Ishikawa (cell line): Measurements from ENCODE around the gene PTPRN2.

ENCODE experiments used
- CEBPB ChIP-seq: IDR thresholded peaks from 2 replicates; pipeline ENCODE4 v1.6.1; 2012
- CREB1 ChIP-seq: IDR thresholded peaks from 2 replicates; pipeline ENCODE4 v1.6.1; 2012; ENCODE audit warnings: low read depth
- EGR1 ChIP-seq: IDR thresholded peaks from 2 replicates; pipeline ENCODE4 v1.6.1; 2012
- EP300 ChIP-seq: IDR thresholded peaks from 2 replicates; pipeline ENCODE4 v1.6.1; 2012; ENCODE audit warnings: borderline replicate concordance
- FOXM1 ChIP-seq: IDR thresholded peaks from 2 replicates; pipeline ENCODE4 v1.6.1; 2012; ENCODE audit warnings: low read depth, borderline replicate concordance
- NFIC ChIP-seq: IDR thresholded peaks from 2 replicates; pipeline ENCODE4 v1.6.1; 2012
- RAD21 ChIP-seq: IDR thresholded peaks from 2 replicates; pipeline ENCODE4 v1.6.1; 2012; ENCODE audit warnings: low read depth
- TAF1 ChIP-seq: IDR thresholded peaks from 2 replicates; pipeline ENCODE4 v1.6.1; 2012; ENCODE audit warnings: low read depth, mild to moderate bottlenecking
- TEAD4 ChIP-seq: IDR thresholded peaks from 2 replicates; pipeline ENCODE4 v1.6.1; 2012
- YY1 ChIP-seq: IDR thresholded peaks from 2 replicates; pipeline ENCODE4 v1.6.1; 2012; ENCODE audit warnings: low read depth
- ZBTB7A ChIP-seq: IDR thresholded peaks from 2 replicates; pipeline ENCODE4 v1.6.1; 2012; ENCODE audit warnings: low read depth
- TF ChIP-seq, protein P1 (sequence below): IDR thresholded peaks from 2 replicates; pipeline ENCODE4 v1.6.1; 2012
- TF ChIP-seq, protein P2 (sequence below): IDR thresholded peaks from 2 replicates; pipeline ENCODE4 v1.6.1; 2012
- TF ChIP-seq, protein P3 (sequence below): IDR thresholded peaks from 2 replicates; pipeline ENCODE4 v1.6.1; 2012; ENCODE audit warnings: low read depth, mild to moderate bottlenecking

DNA sequence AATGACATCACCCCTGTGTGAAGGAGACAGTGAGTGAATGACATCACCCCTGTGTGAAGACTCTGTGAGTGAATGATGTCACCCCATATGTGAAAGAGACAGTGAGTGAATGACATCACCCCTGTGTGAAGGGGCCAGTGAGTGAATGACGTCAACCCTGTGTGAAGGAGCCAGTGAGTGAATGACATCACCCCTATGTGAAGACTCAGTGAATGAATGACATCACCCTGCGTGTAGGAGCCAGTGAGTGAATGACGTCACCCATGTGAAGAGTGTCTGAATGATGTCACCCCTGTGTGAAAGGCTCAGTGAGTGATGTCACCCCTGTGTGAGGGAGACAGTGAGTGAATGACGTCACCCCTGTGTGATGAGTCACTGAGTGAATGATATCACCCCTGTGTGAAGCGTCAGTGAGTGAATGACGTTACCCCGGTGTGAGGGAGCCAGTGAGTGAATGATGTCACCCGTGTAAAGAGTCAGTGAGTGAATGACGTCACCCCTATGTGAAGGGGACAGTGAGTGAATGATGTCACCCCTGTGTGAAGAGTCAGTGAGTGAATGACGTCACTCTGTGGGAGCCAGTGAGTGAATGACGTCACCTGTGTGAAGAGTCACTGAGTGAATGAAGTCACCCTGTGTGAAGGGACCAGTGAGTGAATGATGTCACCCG, 478.1 kb downstream of the PTPRN2 start:
- TF ChIP-seq YY1 (no peak), EP300 (no peak), RAD21 (no peak), TAF1 (no peak), NFIC (no peak), CEBPB (no peak), EGR1 (no peak), FOXM1 (no peak), ZBTB7A (no peak), TEAD4 (no peak), CREB1 (no peak)
- TF ChIP-seq, protein P1, sequence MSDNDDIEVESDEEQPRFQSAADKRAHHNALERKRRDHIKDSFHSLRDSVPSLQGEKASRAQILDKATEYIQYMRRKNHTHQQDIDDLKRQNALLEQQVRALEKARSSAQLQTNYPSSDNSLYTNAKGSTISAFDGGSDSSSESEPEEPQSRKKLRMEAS, result no peak
- TF ChIP-seq, protein P2, sequence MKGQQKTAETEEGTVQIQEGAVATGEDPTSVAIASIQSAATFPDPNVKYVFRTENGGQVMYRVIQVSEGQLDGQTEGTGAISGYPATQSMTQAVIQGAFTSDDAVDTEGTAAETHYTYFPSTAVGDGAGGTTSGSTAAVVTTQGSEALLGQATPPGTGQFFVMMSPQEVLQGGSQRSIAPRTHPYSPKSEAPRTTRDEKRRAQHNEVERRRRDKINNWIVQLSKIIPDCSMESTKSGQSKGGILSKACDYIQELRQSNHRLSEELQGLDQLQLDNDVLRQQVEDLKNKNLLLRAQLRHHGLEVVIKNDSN, result no peak
- TF ChIP-seq, protein P3, sequence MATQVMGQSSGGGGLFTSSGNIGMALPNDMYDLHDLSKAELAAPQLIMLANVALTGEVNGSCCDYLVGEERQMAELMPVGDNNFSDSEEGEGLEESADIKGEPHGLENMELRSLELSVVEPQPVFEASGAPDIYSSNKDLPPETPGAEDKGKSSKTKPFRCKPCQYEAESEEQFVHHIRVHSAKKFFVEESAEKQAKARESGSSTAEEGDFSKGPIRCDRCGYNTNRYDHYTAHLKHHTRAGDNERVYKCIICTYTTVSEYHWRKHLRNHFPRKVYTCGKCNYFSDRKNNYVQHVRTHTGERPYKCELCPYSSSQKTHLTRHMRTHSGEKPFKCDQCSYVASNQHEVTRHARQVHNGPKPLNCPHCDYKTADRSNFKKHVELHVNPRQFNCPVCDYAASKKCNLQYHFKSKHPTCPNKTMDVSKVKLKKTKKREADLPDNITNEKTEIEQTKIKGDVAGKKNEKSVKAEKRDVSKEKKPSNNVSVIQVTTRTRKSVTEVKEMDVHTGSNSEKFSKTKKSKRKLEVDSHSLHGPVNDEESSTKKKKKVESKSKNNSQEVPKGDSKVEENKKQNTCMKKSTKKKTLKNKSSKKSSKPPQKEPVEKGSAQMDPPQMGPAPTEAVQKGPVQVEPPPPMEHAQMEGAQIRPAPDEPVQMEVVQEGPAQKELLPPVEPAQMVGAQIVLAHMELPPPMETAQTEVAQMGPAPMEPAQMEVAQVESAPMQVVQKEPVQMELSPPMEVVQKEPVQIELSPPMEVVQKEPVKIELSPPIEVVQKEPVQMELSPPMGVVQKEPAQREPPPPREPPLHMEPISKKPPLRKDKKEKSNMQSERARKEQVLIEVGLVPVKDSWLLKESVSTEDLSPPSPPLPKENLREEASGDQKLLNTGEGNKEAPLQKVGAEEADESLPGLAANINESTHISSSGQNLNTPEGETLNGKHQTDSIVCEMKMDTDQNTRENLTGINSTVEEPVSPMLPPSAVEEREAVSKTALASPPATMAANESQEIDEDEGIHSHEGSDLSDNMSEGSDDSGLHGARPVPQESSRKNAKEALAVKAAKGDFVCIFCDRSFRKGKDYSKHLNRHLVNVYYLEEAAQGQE, result no peak
